Neural progenitor cell (in vitro differentiated cells): ENCODE results near the gene CDK2AP2. TPM values are rescaled to one million over a fixed set of nuclear protein-coding genes. Genes with fewer than 3 reads are reported as not detected.

Experiments
- DNase-seq: peaks from one replicate; pipeline ENCODE4 v3.0.0-alpha.2; 2016; ENCODE audit warnings: low spot score
- H2AFZ ChIP-seq: fragments of 200-600 bp; sonication (generic); replicated peaks from 2 replicates; pipeline ENCODE4 v1.6.1; 2016; ENCODE audit warnings: antibody characterized with exemption
- H3F3A ChIP-seq: fragments of 200-600 bp; sonication (generic); 2 replicates; pipeline ENCODE4 v1.6.1; 2016; ENCODE audit warnings: antibody characterized with exemption, low read depth
- H3K27ac ChIP-seq: fragments of 200-600 bp; sonication (generic); 2 replicates; pipeline ENCODE4 v1.5.1; 2016; ENCODE audit warnings: mild to moderate bottlenecking
- H3K27me3 ChIP-seq: fragments of 200-600 bp; sonication (generic); 2 replicates; pipeline ENCODE4 v1.6.1; 2016; ENCODE audit warnings: mild to moderate bottlenecking, moderate library complexity
- H3K36me3 ChIP-seq: fragments of 200-600 bp; sonication (generic); 2 replicates; pipeline ENCODE4 v1.5.1; 2016
- H3K4me1 ChIP-seq: fragments of 200-600 bp; sonication (generic); 2 replicates; pipeline ENCODE4 v1.6.1; 2016; ENCODE audit warnings: mixed run types
- H3K4me2 ChIP-seq: fragments of 200-600 bp; sonication (generic); 2 replicates; pipeline ENCODE4 v1.6.1; 2016
- H3K4me3 ChIP-seq: fragments of 200-600 bp; sonication (generic); 2 replicates; pipeline ENCODE4 v1.5.1; 2016
- H3K79me2 ChIP-seq: fragments of 200-600 bp; sonication (generic); 2 replicates; pipeline ENCODE4 v1.6.1; 2016; ENCODE audit warnings: low read depth
- H3K9ac ChIP-seq: fragments of 200-600 bp; sonication (generic); 2 replicates; pipeline ENCODE4 v1.6.1; 2016
- H3K9me3 ChIP-seq: fragments of 200-600 bp; sonication (generic); 2 replicates; pipeline ENCODE4 v1.5.1; 2016; ENCODE audit warnings: low read depth
- H4K20me1 ChIP-seq: fragments of 200-600 bp; sonication (generic); 2 replicates; pipeline ENCODE4 v1.6.1; 2016; ENCODE audit warnings: low read depth
- H3K27ac Mint-ChIP-seq: 3 replicates; pipeline ENCODE4 v1.8.0; 2021; ENCODE audit warnings: mixed read lengths
- H3K27me3 Mint-ChIP-seq: 2 replicates; pipeline ENCODE4 v1.8.0; 2022; ENCODE audit warnings: low read depth, mild to moderate bottlenecking, inconsistent platforms, moderate library complexity, mixed read lengths; ENCODE audit not compliant: insufficient read depth
- H3K36me3 Mint-ChIP-seq: 3 replicates; pipeline ENCODE4 v1.8.0; 2021; ENCODE audit warnings: mixed read lengths
- H3K4me1 Mint-ChIP-seq: 3 replicates; pipeline ENCODE4 v1.8.0; 2021; ENCODE audit warnings: mixed read lengths
- H3K4me3 Mint-ChIP-seq: 3 replicates; pipeline ENCODE4 v1.8.0; 2021; ENCODE audit warnings: mild to moderate bottlenecking, moderate library complexity, mixed read lengths
- H3K9me3 Mint-ChIP-seq: 3 replicates; pipeline ENCODE4 v1.8.0; 2020; ENCODE audit warnings: mixed read lengths
- CTCF ChIP-seq: fragments of 200-600 bp; sonication (generic); IDR thresholded peaks from 2 replicates; pipeline ENCODE4 v1.5.1; 2017; ENCODE audit warnings: antibody characterized with exemption, mild to moderate bottlenecking
- EZH2 ChIP-seq: fragments of 200-600 bp; sonication (generic); IDR thresholded peaks from 2 replicates; pipeline ENCODE4 v1.6.1; 2017; ENCODE audit warnings: antibody characterized with exemption, mild to moderate bottlenecking, moderate library complexity
- EZH2phosphoT487 ChIP-seq: fragments of 200-600 bp; sonication (generic); IDR thresholded peaks from 2 replicates; pipeline ENCODE4 v1.6.1; 2017; ENCODE audit warnings: antibody characterized with exemption
- total RNA-seq: library from RNA; depleted of rRNA; stranded (reverse); fragments of >200 nt; gene quantifications from 2 replicates; pipeline ENCODE4 v1.2.3, GENCODE V29; 2015; ENCODE audit warnings: low replicate concordance

The CDK2AP2 gene
- total RNA-seq, 1 donor from 2014 or later, result 2.1 TPM

DNA sequence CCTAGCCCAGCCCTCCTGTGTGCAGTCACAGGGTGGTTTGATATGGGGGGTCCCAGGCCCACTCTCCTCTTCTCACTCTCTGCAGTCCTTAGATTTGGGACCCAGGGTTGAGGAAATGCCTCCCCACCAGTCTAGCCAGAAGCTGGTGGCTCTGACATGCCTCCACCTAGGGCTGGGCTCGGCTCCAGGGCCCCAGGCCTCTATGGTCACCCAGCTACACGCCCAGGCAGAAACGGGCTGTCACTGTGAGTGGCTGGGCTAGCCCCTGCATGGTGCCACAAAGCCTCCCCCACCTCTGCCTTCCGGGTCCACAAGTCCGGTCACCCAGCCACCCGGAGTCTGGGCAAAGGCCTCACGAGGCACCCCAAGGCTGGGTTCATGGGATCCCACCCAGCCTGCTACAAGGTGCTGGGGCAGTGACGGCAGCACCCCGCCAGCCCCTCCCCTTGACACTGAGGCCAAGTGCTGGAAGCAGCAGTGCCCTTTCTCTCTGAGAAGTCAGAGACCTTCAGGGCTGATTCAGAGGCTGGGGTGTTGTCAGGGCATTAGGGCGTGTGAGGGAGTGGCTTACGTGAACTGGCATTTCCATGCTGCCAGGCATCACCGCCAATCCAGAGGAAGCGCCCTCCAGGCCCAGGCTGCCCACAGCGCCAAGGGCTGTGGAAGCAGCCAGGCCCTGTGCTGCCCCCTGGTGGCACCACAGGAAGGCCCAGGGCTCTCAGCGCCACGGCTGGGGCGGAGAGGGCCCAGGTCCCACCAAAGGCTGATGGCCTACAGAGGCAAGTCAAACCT is 2.2 kb downstream of the CDK2AP2 start:
- Histone ChIP-seq H3K36me3 (no peaks in the 10 kb centered on the region), H3K27me3 (peaks cover 24% of the 10 kb centered on the region), H3K79me2 (peaks cover 9% of the 10 kb centered on the region), H3K4me2 (peak overlapping the region; percentile 89), H3K4me1 (peaks cover 23% of the 10 kb centered on the region), H3K9me3 (no peaks in the 10 kb centered on the region), H2AFZ (no peak overlapping the region), H3K27ac (no peak overlapping the region), H3F3A (peaks cover 41% of the 10 kb centered on the region), H3K4me3 (peak overlapping the region; percentile 71), H3K9ac (no peak overlapping the region), H4K20me1 (peaks cover 51% of the 10 kb centered on the region)
- H3K4me3 Mint-ChIP-seq, result peak overlapping the region; percentile 90
- peak overlapping the region; percentile 10 for H3K27ac Mint-ChIP-seq
- DNase-seq, result peak; percentile 94
- H3K36me3 Mint-ChIP-seq, result peaks cover 6% of the 10 kb centered on the region
- H3K27me3 Mint-ChIP-seq, result peaks cover 12% of the 10 kb centered on the region
- TF ChIP-seq CTCF (peak; percentile 89), EZH2phosphoT487 (no peak), EZH2 (no peak)
- H3K4me1 Mint-ChIP-seq, result peaks cover 34% of the 10 kb centered on the region
- H3K9me3 Mint-ChIP-seq, result no peaks in the 10 kb centered on the region

GRCh38 chr11:67504950-67505581 is 2.9 kb downstream of the CDK2AP2 start, which contains the start of gene PITPNM1:
PITPNM1 (minus strand) TSS chr11:67505363; CDS start chr11:67504180, 1,183 bp downstream.
- peaks cover 7% of the 10 kb centered on the region for H3K27me3 Mint-ChIP-seq
- Histone ChIP-seq H3K4me1 (peaks cover 23% of the 10 kb centered on the region), H3K4me2 (peak within 1 kb of the TSS; percentile 89), H3K27ac (no peak within 1 kb of the TSS), H3F3A (peaks cover 41% of the 10 kb centered on the region), H3K9me3 (no peaks in the 10 kb centered on the region), H3K4me3 (peak within 1 kb of the TSS; percentile 71), H3K36me3 (no peaks in the 10 kb centered on the region), H3K79me2 (peaks cover 9% of the 10 kb centered on the region), H4K20me1 (peaks cover 51% of the 10 kb centered on the region), H2AFZ (peak within 1 kb of the TSS; percentile 12), H3K27me3 (peaks cover 17% of the 10 kb centered on the region), H3K9ac (peak within 1 kb of the TSS; percentile 21)
- TF ChIP-seq EZH2 (no peak), CTCF (no peak), EZH2phosphoT487 (no peak)
- H3K27ac Mint-ChIP-seq, result peak within 1 kb of the TSS; percentile 10
- H3K4me3 Mint-ChIP-seq, result peak within 1 kb of the TSS; percentile 94
- peak; percentile 86 for DNase-seq
- peaks cover 10% of the 10 kb centered on the region for H3K36me3 Mint-ChIP-seq
- H3K4me1 Mint-ChIP-seq, result peaks cover 34% of the 10 kb centered on the region
- no peaks in the 10 kb centered on the region for H3K9me3 Mint-ChIP-seq

DNA sequence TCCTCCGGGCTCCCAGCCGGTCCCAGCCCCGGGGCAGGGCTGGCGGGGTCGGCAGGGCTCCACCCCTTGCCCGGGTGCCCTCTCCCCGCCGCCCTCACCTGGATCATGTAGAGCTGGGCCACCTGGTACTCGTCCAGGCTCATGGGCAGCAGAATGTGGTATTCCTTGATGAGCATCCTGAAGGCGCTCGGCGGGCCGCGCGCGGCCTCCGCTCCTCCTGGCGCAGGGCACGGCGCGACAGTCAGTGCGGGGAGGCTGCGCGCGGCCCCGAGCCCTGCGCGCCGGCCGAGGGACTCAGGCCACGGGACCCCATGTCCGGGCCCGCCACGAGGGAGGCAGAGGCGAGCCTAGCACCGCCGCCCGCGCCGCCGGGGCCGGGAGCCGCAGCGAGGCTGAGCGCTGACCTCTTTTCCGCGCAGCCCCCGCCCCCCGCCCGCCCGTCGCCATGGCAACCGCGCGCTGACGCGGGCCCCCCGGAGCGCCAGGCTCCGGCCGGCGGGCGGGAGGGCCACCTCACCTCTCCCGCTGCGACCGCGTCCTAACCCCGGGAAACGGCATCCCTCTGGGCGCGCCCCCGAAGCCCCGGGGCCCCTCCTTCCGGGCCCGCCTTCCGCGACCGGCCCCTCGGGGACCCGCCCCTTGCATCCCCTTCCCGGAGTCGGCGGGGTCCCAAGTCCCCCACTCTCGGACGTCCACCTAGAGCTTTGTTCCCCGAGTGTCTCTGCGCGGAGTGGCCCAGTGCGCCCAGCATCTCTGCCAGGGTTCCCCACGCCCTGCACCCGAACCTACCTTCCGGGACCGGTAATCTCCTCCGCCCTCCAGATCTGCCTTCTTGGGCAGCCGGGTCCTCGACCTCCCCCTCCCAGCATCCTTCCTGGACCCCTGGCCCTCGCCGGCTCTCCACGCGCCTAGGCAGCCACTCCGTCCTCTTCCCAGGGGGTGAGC is 3.7 kb downstream of the CDK2AP2 start:
- H3K4me1 ChIP-seq, result peaks cover 23% of the 10 kb centered on the region

More for the DNA sequence above, 3.7 kb downstream of the CDK2AP2 start:
- peak overlapping the region; percentile 29 for H2AFZ ChIP-seq
- peak; percentile 78 for DNase-seq
- no peak overlapping the region for H3K27ac Mint-ChIP-seq
- peaks cover 9% of the 10 kb centered on the region for H3K79me2 ChIP-seq
- H4K20me1 ChIP-seq, result peaks cover 51% of the 10 kb centered on the region
- H3K4me3 Mint-ChIP-seq, result peak overlapping the region; percentile 94
- peaks cover 30% of the 10 kb centered on the region for H3K4me1 Mint-ChIP-seq
- H3K9me3 ChIP-seq, result no peaks in the 10 kb centered on the region
- H3K36me3 Mint-ChIP-seq, result peaks cover 12% of the 10 kb centered on the region
- H3K9me3 Mint-ChIP-seq, result no peaks in the 10 kb centered on the region
- peak overlapping the region; percentile 89 for H3K4me2 ChIP-seq
- H3K9ac ChIP-seq, result peak overlapping the region; percentile 21
- H3K27ac ChIP-seq, result no peak overlapping the region
- H3F3A ChIP-seq, result peaks cover 41% of the 10 kb centered on the region
- peak overlapping the region; percentile 71 for H3K4me3 ChIP-seq
- peaks cover 11% of the 10 kb centered on the region for H3K27me3 ChIP-seq
- no peak for TF ChIP-seq EZH2
- TF ChIP-seq EZH2phosphoT487, result no peak
- no peak for TF ChIP-seq CTCF
- no peaks in the 10 kb centered on the region for H3K36me3 ChIP-seq
- H3K27me3 Mint-ChIP-seq, result peaks cover 7% of the 10 kb centered on the region
